Inflammatory macrophage treated with lipopolysaccharide for 4 hours (primary cell): ENCODE measurements around the gene C1orf52.
A peak's percentile ranks its signal among the peaks of the same experiment; 100 is the strongest.

Experiments
- DNase-seq: peaks from one replicate; pipeline ENCODE4 v3.0.0-alpha.2; 2020

C1orf52 gene

GRCh38 chr1:85229574-85230097, 29.8 kb downstream of the C1orf52 start:
- no peak for DNase-seq

- no peak for DNase-seq
Measured at GRCh38 chr1:85228972-85229371, 30.5 kb downstream of the C1orf52 start.

- no peak for DNase-seq
Measured at GRCh38 chr1:85225624-85226380, 33.7 kb downstream of the C1orf52 start.

GRCh38 chr1:85224734-85225623, 34.5 kb downstream of the C1orf52 start:
- no peak for DNase-seq

GRCh38 chr1:85224295-85224694, 35.2 kb downstream of the C1orf52 start:
- no peak for DNase-seq

- no peak for DNase-seq
Measured at GRCh38 chr1:85223334-85223733, 36.1 kb downstream of the C1orf52 start.

- no peak for DNase-seq
Measured at GRCh38 chr1:85220756-85221201, 38.7 kb downstream of the C1orf52 start.

- DNase-seq: no peak
Measured at GRCh38 chr1:85219853-85220610, 39.4 kb downstream of the C1orf52 start.

GRCh38 chr1:85216697-85217096, 42.8 kb downstream of the C1orf52 start:
- DNase-seq: no peak

- DNase-seq: no peak
Measured at GRCh38 chr1:85214654-85215053, 44.8 kb downstream of the C1orf52 start.

GRCh38 chr1:85208488-85208887, 51.0 kb downstream of the C1orf52 start:
- DNase-seq: no peak

- no peak for DNase-seq
Measured at GRCh38 chr1:85203573-85204171, 55.8 kb downstream of the C1orf52 start.

- no peak for DNase-seq
Measured at GRCh38 chr1:85202864-85203255, 56.6 kb downstream of the C1orf52 start.

- DNase-seq: no peak
Measured at GRCh38 chr1:85202092-85202863, 57.2 kb downstream of the C1orf52 start.

GRCh38 chr1:85201340-85202091, 57.9 kb downstream of the C1orf52 start:
- DNase-seq: peak; percentile 18

GRCh38 chr1:85200463-85201339, 58.8 kb downstream of the C1orf52 start, which contains the start of gene SYDE2:
Gene SYDE2 (minus strand): TSS chr1:85201016. CDS start chr1:85200996, 20 bp downstream.
- DNase-seq: no peak
